Activated CD8-positive, alpha-beta T cell treated with anti-CD3 and anti-CD28 coated beads for 36 hours (primary cell): ENCODE data around the gene BST1. TPM values are rescaled to one million over a fixed set of nuclear protein-coding genes. Genes with fewer than 3 reads are reported as not detected.

Experiments
- ATAC-seq: fragments of 200-7000 bp; cut with Tn5 transposase; one replicate; pipeline ENCODE4 v1.10.0; 2021; ENCODE audit warnings: mild to moderate bottlenecking, moderate library complexity
- CTCF ChIA-PET: fragments of 350-600 bp; sonication (Branson Sonifier 250); formaldehyde crosslinking; loops from one replicate; lab custom pipeline; 2021; ENCODE audit warnings: antibody characterized with exemption; lab: Charles Lee
- POLR2A ChIA-PET: fragments of 350-600 bp; sonication (Branson Sonifier 250); formaldehyde crosslinking; loops from one replicate; lab custom pipeline; 2021; ENCODE audit warnings: antibody characterized with exemption; lab: Charles Lee
- DNase-seq: peaks from one replicate; pipeline ENCODE4 v3.0.0-alpha.2; 2020
- H3K27ac Mint-ChIP-seq: one replicate; pipeline ENCODE4 v1.8.0; 2021; ENCODE audit warnings: mild to moderate bottlenecking, mixed read lengths
- H3K27me3 Mint-ChIP-seq: one replicate; pipeline ENCODE4 v1.8.0; 2021; ENCODE audit warnings: mixed read lengths
- H3K36me3 Mint-ChIP-seq: one replicate; pipeline ENCODE4 v1.8.0; 2021; ENCODE audit warnings: low read depth, mixed read lengths
- H3K4me1 Mint-ChIP-seq: one replicate; pipeline ENCODE4 v1.8.0; 2021; ENCODE audit warnings: low read depth, mixed read lengths
- H3K4me3 Mint-ChIP-seq: one replicate; pipeline ENCODE4 v1.8.0; 2021; ENCODE audit warnings: mild to moderate bottlenecking, moderate library complexity, mixed read lengths
- H3K9me3 Mint-ChIP-seq: one replicate; pipeline ENCODE4 v1.8.0; 2021; ENCODE audit warnings: mixed read lengths
- CTCF ChIP-seq: fragments of 200-600 bp; IDR thresholded peaks from one replicate; pipeline ENCODE4 v1.8.0; 2022; ENCODE audit warnings: antibody characterized with exemption, mild to moderate bottlenecking
- intact Hi-C: fragments of 100-400 bp; cut with micrococcal nuclease; formaldehyde crosslinking; loops from one replicate; pipeline ENCODE4 v1.10.0; 2022
- total RNA-seq, 2 experiments: library from RNA; stranded (reverse); gene quantifications; one replicate each; pipeline ENCODE4 v1.2.3, GENCODE V29; 2021

Gene BST1
- total RNA-seq, 2 experiments from 2014 or later: 0.20 to 0.65 TPM

- H3K27ac Mint-ChIP-seq: no peak overlapping the region
- no peak overlapping the region for H3K4me3 Mint-ChIP-seq
- H3K9me3 Mint-ChIP-seq: no peaks in the 10 kb centered on the region
- peaks cover 10% of the 10 kb centered on the region for H3K4me1 Mint-ChIP-seq
- TF ChIP-seq CTCF: no peak
- H3K27me3 Mint-ChIP-seq: no peaks in the 10 kb centered on the region
- CTCF ChIA-PET: no interaction called here
- H3K36me3 Mint-ChIP-seq: peaks cover 19% of the 10 kb centered on the region
- DNase-seq (no peak), ATAC-seq (no peak)
- POLR2A ChIA-PET: no interaction called here
- intact Hi-C loops: no loop called here
These were observed 34.1 kb upstream of the BST1 start for GRCh38 chr4:15668566-15669435.

- Mint-ChIP-seq H3K27me3 (no peaks in the 10 kb centered on the region), H3K4me3 (no peak overlapping the region), H3K36me3 (peaks cover 19% of the 10 kb centered on the region), H3K4me1 (peaks cover 9% of the 10 kb centered on the region), H3K27ac (no peak overlapping the region), H3K9me3 (no peaks in the 10 kb centered on the region)
- intact Hi-C loops: no loop called here
- CTCF ChIA-PET: no interaction called here
- TF ChIP-seq CTCF: no peak
- POLR2A ChIA-PET: interaction anchor here (1.3 kb wide), 1 partner anchor 11 kb away, joined by 5 read pairs; the partner anchor contains the start of gene FAM200B
- ATAC-seq (no peak), DNase-seq (no peak)
These were observed 32.3 kb upstream of the BST1 start for GRCh38 chr4:15670576-15670975.

GRCh38 chr4:15672101-15672500, 30.8 kb upstream of the BST1 start:
- no peak for TF ChIP-seq CTCF
- CTCF ChIA-PET: interaction anchor here (1.2 kb wide), 1 partner anchor 8 kb away, joined by 4 read pairs; no protein-coding TSS in a partner anchor
- Mint-ChIP-seq H3K4me3 (no peak overlapping the region), H3K27me3 (no peaks in the 10 kb centered on the region), H3K27ac (no peak overlapping the region), H3K36me3 (peaks cover 9% of the 10 kb centered on the region), H3K4me1 (no peaks in the 10 kb centered on the region), H3K9me3 (no peaks in the 10 kb centered on the region)
- ATAC-seq (no peak), DNase-seq (no peak)
- POLR2A ChIA-PET: interaction anchor here (0.6 to 1.0 kb wide), 2 partner anchors 12 to 1733 kb away, joined by 3 read pairs; no protein-coding TSS in a partner anchor
- intact Hi-C loops: no loop called here

- Mint-ChIP-seq H3K36me3 (peaks cover 9% of the 10 kb centered on the region), H3K4me1 (peaks cover 7% of the 10 kb centered on the region), H3K27ac (no peak overlapping the region), H3K9me3 (no peaks in the 10 kb centered on the region), H3K4me3 (no peak overlapping the region), H3K27me3 (no peaks in the 10 kb centered on the region)
- intact Hi-C loops: no loop called here
- TF ChIP-seq CTCF: no peak
- POLR2A ChIA-PET: no interaction called here
- no peak for ATAC-seq
- CTCF ChIA-PET: interaction anchor here (1.2 to 1.4 kb wide), 2 partner anchors 10 to 14 kb away, joined by 3 to 4 read pairs; no protein-coding TSS in a partner anchor
- DNase-seq: no peak
These were observed 29.5 kb upstream of the BST1 start for GRCh38 chr4:15673337-15673736.

GRCh38 chr4:15674046-15674445, 28.8 kb upstream of the BST1 start:
- Mint-ChIP-seq H3K27me3 (no peaks in the 10 kb centered on the region), H3K9me3 (no peaks in the 10 kb centered on the region), H3K27ac (no peak overlapping the region), H3K36me3 (peaks cover 10% of the 10 kb centered on the region), H3K4me3 (no peak overlapping the region), H3K4me1 (peaks cover 9% of the 10 kb centered on the region)
- intact Hi-C loops: no loop called here
- TF ChIP-seq CTCF: no peak
- ATAC-seq: no peak
- CTCF ChIA-PET: interaction anchor here (1.4 kb wide), 1 partner anchor 14 kb away, joined by 3 read pairs; no protein-coding TSS in a partner anchor
- POLR2A ChIA-PET: no interaction called here
- no peak for DNase-seq
